ENCODE measurements around the gene PITPNC1.
"Not testable (repeated sequence)": the region's sequence is repeated elsewhere in the genome, so short reads cannot be mapped to it uniquely, and the experiment has no call there.

Gene PITPNC1

DNA sequence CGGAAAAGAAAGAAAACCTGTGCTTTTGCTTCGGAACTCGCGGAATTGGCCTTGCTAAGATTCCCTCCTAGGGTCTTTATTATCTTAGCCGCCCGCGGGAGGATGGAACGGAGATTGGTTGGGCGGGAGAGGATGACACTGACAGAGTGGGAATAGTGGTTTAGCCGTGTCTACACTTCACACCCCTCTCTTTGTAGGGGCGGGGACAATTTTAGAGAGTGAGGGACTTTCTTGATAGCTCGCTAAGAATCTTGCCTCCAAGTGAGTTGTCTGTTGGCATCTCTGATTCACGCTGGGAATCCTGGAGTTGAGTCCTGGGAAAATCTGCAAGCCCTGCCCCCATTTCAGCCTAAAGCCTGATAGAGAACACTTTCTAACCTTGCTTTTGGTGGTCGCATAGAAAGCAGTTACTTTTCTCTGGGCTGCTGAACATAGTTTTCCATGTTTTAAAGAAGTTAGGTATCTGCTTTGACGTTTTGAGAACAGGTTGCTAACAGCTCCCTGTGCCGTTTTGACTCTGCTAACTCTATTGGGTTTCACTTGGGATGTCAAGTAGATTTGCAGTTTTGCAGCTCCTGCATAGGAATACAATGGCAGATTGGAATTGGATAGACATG, 341.4 kb downstream of the PITPNC1 start:
- peak; percentile 44 for DNase-seq (ENCODE audit: low read depth)
- TF ChIP-seq, protein P1, sequence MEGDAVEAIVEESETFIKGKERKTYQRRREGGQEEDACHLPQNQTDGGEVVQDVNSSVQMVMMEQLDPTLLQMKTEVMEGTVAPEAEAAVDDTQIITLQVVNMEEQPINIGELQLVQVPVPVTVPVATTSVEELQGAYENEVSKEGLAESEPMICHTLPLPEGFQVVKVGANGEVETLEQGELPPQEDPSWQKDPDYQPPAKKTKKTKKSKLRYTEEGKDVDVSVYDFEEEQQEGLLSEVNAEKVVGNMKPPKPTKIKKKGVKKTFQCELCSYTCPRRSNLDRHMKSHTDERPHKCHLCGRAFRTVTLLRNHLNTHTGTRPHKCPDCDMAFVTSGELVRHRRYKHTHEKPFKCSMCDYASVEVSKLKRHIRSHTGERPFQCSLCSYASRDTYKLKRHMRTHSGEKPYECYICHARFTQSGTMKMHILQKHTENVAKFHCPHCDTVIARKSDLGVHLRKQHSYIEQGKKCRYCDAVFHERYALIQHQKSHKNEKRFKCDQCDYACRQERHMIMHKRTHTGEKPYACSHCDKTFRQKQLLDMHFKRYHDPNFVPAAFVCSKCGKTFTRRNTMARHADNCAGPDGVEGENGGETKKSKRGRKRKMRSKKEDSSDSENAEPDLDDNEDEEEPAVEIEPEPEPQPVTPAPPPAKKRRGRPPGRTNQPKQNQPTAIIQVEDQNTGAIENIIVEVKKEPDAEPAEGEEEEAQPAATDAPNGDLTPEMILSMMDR (IDR thresholded peaks at IDR 0.05; ENCODE audit: insufficient read depth, low read depth, low read length, missing control alignments): no peak
- H3K4me3 ChIP-seq (ENCODE audit: low read depth, low read length): peak overlapping the region; percentile 65

DNA sequence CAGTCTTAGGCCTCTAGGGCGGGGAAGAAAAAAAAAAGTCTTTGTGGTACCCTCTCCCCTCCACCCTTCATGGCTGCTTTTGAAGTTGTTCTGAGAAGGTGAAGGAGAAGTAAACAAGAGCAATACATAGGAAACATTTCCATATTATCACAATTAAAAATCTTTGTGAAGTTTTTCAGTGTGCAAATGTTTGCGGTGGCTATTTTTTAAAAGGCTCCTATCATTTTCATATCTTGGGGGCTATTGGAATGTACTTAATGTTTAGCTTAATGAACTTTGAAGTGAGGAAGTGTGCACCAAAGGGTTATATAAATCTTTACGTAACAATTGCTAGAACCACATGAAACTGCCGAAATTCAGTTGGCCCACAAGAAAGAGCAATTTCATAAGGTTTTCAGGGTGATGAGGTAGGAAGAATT, 348.3 kb downstream of the PITPNC1 start:
- no peak for DNase-seq (ENCODE audit: low read depth)
- H3K4me3 ChIP-seq (ENCODE audit: low read depth, low read length): no peak overlapping the region
- TF ChIP-seq, protein P1 (IDR thresholded peaks at IDR 0.05; ENCODE audit: insufficient read depth, low read depth, low read length, missing control alignments): no peak

DNA sequence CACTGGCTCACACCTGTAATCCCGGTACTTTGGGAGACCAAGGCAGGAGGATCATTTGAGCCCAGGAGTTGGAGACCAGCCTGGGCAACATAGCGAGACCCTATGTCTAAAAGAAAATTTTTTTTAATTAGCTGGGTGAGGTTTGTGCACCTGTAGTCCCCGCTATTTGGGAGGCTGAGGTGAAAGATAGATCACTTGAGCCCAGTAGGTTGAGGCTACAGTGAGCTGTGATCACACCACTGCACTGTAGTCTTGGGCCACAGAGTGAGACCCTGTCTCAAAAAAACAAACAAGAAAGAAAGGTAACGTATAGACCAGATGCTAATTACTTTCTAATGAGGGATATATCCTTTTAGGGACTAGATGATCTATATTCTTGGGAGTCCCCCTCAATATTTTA, 348.7 kb downstream of the PITPNC1 start:
- H3K4me3 ChIP-seq (ENCODE audit: low read depth, low read length): no peak overlapping the region
- no peak for DNase-seq (ENCODE audit: low read depth)
- TF ChIP-seq, protein P1 (IDR thresholded peaks at IDR 0.05; ENCODE audit: insufficient read depth, low read depth, low read length, missing control alignments): no peak

DNA sequence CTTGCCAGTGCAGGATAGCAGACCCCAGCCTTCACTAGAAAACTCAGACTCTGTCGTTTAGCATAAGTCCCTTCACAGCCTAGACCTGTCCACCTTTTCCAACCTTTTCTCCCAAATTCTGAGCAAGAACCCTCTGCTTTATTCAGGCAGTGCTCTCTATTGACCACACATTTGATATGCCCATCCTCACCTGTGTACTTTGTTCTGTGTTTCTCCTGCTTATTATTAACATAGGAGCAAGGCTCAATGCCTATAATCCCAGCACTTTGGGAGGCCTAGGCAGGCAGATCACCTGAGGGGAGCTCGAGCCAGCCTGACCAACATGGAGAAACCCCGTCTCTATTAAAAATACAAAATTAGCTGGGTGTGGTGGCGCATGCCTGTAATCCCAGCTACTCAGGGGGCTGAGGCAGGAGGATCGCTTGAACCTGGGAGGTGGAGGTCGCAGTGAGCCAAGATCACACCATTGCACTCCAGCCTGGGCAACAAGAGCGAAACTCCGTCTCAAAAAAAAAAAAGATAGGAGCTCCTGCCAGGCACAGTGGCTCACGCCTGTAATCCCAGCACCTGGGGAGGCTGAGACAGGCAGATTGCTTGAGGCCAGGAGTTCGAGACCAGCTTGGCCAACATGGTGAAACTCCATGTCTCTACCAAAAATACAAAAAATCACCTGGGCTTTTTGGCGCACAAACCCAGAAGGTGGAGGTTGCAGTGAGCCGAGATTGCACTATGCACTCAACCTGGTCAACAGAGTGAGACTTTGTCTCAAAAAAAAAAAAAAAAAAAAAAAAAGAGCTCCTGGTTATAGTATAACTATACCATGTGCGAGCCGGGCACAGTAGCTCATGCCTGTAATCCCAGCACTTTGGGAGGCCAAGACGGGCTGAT, 350.3 kb downstream of the PITPNC1 start:
- DNase-seq (ENCODE audit: low read depth); H3K4me3 ChIP-seq (ENCODE audit: low read depth, low read length): not testable (repeated sequence)

DNA sequence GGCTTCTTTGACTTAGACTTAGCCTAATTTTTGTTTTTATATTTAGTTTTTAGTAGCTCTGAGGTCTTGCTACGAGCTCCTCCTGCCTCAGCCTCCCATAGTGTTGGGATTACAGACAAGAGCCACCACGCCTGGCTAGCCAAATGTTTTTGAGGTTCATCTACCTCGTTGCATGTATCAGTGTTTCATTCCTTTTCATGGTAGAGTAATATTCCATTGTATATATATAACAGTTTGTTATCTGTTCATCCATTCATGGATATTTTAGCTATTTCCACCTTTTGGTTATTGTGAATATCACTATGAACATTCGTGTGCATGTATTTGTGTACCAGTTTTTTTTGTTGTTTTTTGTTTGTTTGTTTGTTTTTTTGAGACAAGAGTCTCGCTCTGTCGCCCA, 352.8 kb downstream of the PITPNC1 start:
- no peak overlapping the region for H3K4me3 ChIP-seq (ENCODE audit: low read depth, low read length)
- TF ChIP-seq, protein P1 (IDR thresholded peaks at IDR 0.05; ENCODE audit: insufficient read depth, low read depth, low read length, missing control alignments): no peak
- no peak for DNase-seq (ENCODE audit: low read depth)

DNA sequence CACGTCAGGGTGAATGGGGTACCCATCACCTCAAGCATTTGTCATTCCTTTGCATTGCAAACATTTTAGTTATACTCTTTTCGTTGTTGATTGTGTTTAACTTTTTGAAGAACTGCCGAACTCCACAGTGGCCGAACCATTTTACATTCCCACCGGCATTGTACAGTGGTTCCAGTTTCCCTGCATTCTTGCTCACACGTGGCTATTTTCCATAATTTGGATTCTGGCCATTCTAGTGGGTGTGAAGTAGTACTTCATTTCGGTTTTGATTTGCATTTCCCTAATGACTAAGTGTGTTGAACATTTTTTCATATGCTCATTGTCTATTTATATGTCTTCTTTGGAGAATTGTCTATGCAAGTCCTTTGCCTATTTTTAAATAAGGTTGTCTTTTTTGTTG, 353.6 kb downstream of the PITPNC1 start:
- TF ChIP-seq, protein P1 (IDR thresholded peaks at IDR 0.05; ENCODE audit: insufficient read depth, low read depth, low read length, missing control alignments): no peak
- H3K4me3 ChIP-seq (ENCODE audit: low read depth, low read length): no peak overlapping the region
- no peak for DNase-seq (ENCODE audit: low read depth)

DNA sequence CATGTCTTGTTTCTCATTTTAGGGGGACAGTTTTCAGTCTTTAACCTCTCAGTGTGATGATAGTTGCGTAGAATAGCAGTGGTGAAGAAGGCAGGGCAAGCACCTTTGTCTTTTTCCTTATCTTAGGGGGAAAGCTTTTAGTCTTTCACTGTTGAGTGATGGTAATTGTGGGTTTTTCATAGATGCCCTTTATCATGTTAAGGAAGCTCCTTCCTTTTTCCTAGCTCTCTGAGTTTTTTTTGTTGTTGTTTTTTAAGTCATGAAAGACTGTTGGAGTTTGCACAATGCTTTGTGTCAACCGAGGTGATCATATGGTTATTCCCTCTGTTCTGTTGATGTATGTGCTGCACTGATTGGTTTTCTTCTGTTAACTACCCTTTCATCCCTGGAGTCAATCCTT, 356.4 kb downstream of the PITPNC1 start:
- H3K4me3 ChIP-seq (ENCODE audit: low read depth, low read length): no peak overlapping the region
- DNase-seq (ENCODE audit: low read depth): no peak
- TF ChIP-seq, protein P1 (IDR thresholded peaks at IDR 0.05; ENCODE audit: insufficient read depth, low read depth, low read length, missing control alignments): no peak
